GM21737 (cell line): ENCODE data around the gene TRMT10B.
A peak's percentile ranks its signal among the peaks of the same experiment; 100 is the strongest.
"Not testable (repeated sequence)": the region's sequence is repeated elsewhere in the genome, so short reads cannot be mapped to it uniquely, and the experiment has no call there.

Source experiments
- ATAC-seq: cut with Tn5 transposase; IDR thresholded peaks from one replicate; pipeline ENCODE4 v1.9.1; 2021; ENCODE audit warnings: mild to moderate bottlenecking, moderate library complexity; ENCODE audit not compliant: unreplicated experiment

Gene TRMT10B

DNA sequence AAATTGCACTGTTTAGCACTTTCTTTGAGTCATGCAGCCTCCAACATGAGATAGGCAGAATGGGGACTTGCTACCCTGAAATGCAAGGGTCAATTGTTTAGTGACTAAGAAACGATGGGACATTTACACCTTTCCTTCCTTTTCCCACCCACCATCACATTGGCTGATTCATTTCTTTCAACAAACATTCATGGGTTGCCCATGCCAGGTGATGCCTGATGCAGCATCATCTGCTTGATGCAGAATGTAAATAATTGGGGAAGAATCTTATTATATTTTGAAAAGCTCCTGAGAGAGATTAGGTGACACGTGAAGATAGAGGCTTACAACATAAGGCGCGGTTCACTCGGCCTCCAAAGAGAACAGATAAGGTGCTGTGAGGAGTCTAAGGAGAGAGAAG is 4.5 kb upstream of the TRMT10B start:
- no peak for ATAC-seq

DNA sequence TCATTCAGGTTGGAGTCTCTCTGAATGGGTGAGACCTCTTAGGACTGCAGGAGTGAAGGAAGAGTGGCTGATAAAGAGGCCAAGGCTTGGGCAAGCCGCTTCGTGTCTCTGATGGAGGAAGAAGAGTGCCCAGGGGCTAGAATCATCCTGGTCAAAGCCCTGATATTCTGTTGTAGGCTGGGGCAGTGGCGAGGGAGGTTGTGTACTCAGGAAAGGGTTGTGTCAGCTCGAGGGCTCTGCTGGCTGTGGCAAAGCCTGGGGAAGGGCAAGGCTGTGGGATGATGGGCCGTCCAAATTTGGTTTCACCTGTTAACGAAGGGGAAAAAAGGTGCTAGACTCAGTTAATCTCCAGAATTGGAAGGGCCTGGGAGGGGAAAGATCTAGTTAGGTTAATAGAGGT is 2.4 kb upstream of the TRMT10B start:
- no peak for ATAC-seq

DNA sequence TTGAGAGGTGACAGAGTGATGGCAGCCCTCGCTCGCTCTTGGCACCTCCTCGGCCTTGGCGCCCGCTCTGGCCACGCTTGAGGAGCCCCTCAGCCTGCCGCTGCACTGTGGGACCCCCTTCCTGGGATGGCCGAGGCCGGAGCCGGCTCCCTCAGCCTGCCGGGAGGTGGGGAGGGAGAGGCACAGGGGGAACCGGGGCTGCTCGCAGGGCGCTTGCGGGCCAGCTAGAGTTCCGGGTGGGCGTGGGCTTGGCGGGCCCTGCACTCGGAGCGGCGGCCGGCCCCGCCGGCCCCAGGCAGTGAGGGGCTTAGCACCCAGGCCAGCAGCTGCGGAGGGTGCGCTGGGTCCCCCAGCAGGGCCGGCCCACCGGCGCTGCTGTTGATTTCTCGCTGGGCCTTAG is 1.9 kb upstream of the TRMT10B start:
- ATAC-seq: not testable (repeated sequence)

DNA sequence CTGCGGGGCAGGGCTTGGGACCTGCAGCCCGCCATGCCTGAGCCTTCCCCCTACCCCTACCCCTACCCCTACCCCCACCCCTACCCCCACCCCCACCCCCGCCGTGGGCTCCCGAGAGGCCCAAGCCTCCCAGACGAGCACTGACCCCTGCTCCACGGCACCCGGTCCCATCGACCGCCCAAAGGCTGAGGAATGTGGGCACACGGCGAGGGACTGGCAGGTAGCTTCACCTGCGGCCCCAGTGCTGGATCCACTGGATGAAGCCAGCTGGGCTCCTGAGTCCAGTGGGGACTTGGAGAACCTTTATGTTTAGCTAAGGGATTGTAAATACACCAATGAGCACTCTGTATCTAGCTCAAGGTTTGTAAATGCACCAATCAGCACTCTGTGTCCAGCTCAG is 1.5 kb upstream of the TRMT10B start:
- not testable (repeated sequence) for ATAC-seq

DNA sequence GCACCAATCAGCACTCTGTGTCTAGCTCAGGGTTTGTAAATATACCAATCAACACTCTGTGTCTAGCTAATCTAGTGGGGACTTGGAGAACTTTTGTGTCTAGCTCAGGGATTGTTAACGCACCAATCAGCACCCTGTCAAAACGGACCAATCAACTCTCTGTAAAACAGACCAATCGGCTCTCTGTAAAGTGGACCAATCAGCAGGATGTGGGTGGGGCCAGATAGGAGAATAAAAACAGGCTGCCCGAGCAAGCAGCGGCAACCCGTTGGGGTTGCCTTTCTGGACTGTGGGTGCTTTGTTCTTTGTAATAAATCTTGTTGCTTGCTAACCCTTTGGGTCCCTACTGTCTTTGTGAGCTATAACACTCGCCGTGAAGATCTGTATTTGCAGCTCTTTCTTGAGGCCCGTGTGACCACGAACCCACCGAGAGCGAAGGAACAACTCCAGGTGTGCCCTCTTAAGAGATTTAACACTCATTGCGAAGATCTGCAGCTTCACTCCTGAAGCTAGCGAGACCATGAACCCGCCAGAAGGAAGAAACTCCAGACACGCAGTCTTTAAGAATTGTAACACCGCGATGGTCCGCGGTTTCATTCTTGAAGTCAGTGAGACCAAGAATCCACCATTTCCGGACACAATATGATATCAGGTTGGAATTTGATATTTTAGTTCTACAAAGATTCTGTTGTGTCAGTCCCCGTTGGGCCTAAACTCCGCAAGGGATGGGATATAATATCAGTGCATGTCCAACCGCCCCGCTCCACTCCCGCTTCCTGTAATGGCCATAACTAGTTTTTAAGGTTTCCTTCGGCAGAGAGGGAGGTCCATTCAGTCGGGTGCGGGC is 740 bp upstream of the TRMT10B start:
- no peak for ATAC-seq

DNA sequence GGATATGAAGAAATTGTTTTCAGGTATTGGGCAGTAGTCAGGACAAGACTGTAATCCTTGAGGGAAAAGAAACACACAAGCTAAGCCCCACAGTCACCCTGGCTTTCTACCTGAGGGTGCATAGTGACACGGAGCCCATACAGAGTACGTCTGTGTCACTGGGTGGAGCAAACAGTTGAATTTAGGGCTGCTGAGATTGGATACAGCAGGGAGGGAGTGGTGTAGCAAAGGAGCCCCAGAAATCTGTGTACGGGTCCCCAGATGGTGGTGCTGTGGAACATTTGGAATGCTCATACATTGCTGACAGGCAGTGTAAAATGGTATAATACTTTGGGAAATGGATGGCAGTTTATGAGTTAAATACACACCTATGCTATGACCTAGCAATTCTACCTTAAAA is 5.1 kb downstream of the TRMT10B start:
- no peak for ATAC-seq

DNA sequence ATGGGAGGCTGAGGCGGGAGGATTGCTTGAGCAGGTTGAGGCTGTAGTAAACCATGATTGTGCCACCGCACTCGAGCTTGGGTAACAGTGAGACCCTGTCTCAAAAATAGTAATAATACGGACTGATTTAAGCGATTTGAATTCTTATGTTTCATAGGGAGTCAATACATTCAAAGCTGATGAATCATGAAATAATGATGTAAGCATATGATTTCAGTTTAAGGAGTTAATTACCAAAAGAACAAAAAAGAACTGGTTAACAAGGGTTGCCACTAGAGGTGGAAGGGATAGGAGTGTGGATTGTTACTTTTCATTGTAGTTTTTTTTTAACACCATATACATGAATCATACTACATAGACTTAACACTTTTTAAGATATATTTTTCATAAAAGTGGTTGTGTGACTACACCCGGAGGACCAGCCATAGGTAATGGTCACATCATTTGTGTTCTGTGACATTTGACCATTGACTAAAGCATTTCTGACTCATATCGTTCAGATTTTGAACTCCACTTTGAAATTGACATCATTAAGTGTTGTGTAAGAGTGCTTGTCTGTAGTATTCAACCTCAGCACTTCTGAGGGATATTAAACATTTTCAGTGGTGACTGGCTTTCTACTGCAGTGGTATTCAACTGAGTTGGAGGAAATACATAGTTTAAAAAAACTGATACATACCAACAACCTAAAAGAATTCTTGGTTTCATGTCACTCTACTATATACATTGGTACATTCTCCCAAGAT is 7.0 kb downstream of the TRMT10B start:
- no peak for ATAC-seq

DNA sequence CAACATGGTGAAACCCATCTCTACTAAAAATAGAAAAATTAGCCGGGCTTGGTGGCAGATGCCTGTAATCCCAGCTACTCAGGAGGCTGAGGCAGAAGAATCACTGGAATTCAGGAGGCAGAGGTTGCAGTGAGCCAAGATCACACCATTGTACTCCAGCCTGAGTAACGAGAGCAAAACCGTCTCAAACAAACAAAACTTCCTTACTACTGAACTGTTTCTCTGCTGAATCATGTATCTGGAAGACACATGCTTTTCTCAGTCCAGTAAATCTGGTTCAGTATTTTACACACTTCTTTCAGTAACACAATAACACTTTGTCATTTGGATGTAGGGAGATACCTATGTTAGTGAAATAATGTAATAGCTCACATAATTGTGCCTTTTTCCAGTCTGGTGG is 7.9 kb downstream of the TRMT10B start:
- no peak for ATAC-seq

DNA sequence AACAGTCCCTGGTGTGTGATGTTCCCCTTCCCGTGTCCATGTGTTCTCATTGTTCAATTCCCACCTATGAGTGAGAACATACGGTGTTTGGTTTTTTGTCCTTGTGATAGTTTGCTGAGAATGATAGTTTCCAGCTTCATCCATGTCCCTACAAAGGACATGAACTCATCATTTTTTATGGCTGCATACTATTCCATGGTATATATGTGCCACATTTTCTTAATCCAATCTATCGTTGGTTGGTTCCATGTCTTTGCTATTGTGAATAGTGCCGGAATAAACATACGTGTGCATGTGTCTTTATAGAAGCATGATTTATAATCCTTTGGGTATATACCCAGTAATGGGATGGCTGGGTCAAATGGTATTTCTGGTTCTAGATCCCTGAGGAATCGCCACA is 11.7 kb downstream of the TRMT10B start:
- not testable (repeated sequence) for ATAC-seq

DNA sequence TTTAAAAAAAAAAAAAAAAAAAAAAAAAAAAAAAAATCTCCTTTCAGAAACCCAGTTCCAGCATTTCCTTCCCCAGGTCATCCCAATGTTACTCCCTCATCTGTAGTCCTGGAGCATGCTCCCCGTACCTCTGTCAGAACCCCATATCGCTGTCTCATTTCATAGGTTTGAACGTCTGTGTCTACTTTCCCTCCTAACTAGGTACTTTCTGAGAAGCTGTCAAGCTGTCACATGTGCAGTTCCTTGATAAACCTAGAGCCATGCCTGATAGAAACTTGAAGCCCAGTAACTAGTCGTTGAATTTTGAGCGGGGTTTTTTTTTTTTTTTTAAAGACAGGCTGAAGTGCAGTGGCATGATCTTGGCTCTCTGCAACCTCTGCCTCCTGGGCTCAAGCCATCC is 15.7 kb downstream of the TRMT10B start:
- ATAC-seq: no peak

DNA sequence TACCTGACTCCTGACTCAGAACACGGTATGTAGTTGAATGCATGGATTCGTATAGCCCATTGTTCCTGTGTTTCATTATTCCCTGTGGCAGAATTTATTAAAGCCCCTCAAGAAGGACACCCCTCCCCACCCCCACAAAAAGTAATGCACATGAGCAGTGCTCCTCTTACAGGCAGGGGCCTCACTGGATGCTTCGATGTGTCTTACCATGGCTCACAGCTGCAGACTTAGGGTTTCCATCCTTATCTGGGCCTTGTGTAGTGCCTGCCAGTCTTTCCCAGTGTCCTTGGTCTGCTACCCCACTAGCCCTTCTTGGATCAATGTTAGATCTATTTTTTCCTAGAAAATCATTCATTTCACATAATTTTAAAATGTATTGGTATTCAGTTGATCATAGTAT is 16.4 kb downstream of the TRMT10B start:
- ATAC-seq: no peak

DNA sequence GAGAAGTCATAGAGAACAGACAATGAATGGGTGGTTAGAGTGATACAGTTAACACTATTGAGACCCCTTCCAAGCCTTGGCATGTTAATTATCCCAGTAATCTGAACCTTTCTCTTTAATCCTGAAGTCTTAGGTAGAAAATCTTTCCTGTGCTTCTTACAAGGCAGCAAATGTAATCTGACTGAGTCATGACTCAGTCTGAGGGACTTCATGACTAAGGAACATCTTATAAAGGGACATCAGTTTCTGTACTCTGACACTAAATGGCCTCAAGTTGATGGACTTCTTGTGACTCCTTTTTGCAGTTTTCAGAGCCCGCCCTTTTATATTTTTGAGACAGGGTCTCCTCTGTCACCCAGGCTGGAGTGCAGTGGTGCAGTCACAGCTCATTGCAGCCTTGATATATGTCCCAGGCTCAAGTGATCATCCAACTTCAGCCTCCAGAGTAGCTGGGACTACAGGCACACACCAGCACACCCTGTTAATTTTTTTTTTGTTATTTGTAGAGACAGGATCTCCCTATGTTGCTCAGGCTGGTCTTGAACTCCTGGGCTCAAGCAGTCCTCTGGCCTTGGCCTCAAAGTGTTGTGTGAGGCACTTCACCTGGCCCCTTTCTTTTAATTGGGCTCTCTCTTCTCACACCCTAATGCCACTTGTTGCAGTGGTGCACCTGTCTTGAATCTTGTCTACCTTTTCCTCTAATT is 21.8 kb downstream of the TRMT10B start:
- no peak for ATAC-seq

DNA sequence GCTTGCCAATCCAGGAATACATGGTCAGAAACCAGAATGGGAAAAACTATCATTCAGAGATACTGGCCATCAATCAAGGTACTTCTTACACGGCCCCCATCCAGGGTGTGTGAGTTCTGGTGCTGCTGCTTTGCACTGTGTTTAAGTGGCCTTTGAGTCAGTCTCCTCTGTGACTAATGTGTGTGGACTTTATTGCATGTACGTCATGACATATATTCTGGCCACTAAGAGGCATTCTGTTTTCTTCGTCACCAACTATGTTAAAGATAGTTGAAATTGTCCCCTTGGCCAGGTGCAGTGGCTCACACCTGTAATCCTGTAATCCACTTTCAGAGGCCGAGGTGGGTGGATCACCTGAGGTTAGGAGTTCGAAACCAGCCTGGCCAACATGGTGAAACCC is 22.7 kb downstream of the TRMT10B start:
- ATAC-seq: no peak

DNA sequence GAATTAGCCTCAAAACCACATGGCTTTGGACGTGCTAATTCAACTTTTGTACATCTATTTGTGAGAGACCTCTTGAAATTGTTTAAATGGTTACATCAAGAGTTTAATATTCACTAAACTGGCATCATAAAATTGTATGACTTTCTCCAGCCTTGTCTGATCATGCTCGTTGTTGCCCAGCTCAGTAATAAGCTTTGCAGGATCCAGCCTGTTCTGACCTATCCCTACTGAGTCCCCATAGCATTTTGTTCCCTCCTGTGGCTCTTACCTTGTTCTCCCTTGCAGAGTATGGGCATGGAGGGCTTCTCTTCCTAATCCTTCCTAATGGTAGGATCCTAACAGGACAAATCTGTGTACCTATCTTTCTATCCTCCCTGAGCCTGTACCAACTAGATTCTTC is 24.9 kb downstream of the TRMT10B start:
- ATAC-seq: no peak

DNA sequence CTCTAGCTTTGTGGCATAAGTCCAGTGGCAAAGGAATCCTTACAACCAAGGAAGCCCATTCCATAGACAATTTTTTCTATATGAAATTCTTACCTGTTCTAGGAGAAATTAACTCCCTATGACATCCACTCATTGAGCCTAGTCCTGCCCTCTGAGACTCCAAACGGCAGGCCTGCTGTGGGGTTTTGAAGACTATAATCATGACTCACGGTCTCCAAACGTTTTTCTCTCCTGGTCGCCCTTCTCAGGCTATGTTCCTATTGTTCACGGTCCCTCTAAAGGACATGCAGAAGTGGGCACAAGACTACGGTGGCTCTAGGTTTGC is 30.6 kb downstream of the TRMT10B start:
- ATAC-seq: no peak

DNA sequence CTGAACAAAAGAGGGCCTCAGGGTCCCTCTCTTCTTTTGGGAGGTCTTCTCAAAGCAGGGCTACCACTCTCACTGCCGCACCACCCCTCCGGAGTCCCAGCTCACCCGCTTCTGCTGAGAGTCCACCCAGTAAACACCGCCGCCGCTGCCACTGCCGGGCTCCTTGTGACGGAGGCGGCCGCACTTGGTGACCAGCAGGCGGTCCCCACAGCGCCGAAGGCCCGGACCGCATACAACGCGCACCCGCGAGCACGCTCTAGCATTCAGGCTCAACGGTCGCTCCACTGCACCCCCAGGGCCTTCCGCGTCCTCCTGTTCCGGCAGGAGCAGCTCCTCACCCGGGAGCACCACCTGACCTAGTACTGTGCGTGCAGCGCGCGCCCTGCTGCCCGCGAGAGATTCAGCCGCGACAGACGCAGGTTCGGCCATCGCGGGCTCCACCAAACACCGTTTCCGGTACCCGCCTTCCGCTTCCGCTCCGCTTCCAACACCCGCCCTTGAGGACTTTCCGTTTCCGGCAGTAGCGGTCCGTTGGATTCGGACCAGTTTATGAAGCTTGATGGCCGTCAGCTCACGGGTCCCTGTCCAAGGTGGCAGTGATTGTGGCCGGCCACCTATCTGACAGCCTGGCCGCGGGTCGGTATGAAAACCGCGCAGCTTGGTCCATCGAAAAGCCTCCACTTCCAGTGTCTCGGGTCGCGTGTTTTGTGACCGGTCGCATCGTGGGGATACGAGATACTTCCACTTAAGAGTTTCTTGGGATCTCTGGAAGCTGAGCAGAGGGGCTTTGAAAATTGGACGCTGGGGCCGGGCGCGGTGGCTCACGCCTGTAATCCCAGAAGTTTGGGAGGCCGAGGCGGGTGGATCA is 31.2 kb downstream of the TRMT10B start, which contains the start of gene EXOSC3:
Gene EXOSC3 (minus strand): TSS at position 449 of the 868 bp plus-strand sequence. CDS start 20 bp downstream, at position 429.
- ATAC-seq: peak; percentile 89

DNA sequence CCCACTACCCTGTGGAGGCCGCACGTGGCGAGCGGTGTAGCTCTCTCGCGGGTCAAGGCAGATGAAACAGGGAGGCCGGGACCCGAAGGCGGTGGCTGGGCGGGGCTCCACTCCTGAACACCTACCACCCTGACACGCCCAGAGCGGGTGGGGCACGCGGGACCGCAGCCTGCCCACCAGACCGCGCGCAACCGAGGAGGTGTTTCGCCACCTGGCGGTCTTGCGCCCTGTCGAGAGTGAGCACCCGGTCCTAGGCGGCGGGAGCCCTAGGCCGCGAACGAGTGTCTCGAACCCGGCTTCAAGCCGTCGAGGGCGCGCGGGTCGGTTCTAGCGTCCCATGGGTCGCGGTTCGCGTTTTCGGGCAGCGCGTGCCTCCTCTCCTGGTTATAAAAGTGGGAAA is 33.5 kb downstream of the TRMT10B start:
- ATAC-seq: no peak

DNA sequence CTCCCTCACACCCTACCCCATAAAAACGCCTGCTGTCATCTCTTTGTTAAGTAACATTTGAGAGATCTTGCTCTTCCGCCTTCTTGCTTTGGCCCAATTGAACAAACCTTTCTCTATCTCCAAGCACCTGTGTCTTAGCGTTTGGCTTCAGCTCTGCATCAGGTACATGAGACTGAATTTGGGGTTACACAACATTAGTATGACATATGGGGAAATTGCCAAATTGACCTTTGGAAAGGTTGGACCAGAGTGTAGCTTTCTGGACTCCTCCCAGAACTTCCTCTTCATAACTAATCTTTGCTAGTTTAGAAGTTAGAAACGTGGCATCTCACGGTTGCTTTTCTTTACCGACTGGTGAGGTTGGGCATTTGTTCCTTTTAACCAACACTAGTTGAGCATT is 34.7 kb downstream of the TRMT10B start:
- no peak for ATAC-seq

DNA sequence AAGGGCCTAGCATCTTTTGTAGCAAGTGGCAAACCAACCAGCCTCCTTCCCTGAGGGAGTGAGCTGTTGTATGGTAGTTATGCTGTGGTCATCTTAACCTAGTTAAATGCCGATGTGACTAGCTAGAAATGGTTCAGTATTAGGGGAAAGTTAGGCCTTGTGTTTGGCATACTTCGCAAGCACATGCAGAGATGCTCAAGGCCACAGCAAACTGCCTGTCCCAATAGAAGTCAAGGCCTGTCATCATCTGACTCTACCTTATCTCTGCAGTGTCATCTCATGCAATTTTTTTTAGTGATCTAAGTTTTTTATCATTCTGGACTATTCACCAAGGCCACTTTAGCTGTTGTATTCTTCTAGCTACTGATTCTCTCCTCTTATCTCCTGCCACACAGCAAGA is 36.5 kb downstream of the TRMT10B start:
- no peak for ATAC-seq

DNA sequence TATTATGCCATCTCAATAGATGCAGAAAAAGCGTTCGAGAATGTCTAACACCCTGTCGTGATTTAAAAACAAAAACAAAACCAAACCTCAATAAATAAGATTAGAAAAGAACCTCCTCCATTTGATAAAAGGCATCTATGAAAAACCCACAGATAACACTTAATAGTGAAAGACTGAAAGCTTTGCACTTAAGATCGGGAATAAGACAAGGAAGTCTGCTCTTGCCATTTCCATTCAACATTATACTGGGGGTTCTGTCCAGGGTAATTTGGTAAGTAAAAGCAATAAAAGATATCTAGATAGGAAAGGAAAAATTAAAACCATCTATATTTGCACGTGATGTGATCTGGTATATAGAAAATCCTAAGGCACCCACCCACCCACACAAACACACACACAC is 38.5 kb downstream of the TRMT10B start:
- no peak for ATAC-seq

DNA sequence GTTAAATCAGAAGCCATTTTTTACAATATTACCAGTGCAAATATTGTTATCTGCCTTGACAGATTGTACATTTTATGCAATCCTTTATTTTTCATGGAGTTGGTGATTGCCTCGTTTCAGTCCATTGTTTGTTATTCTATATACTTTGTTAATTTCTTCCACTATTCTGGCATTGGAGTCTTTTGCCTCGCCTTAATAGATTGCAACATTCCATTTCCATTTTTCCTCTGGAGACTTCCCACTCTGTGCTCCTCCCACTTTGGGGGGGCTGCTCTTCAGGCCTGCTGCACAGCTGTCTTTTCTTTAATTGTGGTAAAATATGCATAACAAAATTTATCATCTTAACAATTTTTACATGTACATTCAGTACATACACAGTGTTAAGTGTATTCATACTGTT is 42.6 kb downstream of the TRMT10B start:
- ATAC-seq: no peak
